Stimulated activated naive CD4-positive, alpha-beta T cell treated with Interleukin-2 at 50 U/mL for 16 hours (primary cell): Measurements from ENCODE around the gene DPP10.

Source experiments
- DNase-seq: peaks from one replicate; lab custom pipeline; 2025; lab: John Stamatoyannopoulos, UW

Gene DPP10

GRCh38 chr2:114810092-114810491 is 367.7 kb downstream of the DPP10 start:
- no peak for DNase-seq

- DNase-seq: no peak
Measured at GRCh38 chr2:114812261-114812660, 369.8 kb downstream of the DPP10 start.

- no peak for DNase-seq
Measured at GRCh38 chr2:114814355-114814754, 371.9 kb downstream of the DPP10 start.

- no peak for DNase-seq
Measured at GRCh38 chr2:114821055-114821454, 378.6 kb downstream of the DPP10 start.

- no peak for DNase-seq
Measured at GRCh38 chr2:114843963-114844362, 401.5 kb downstream of the DPP10 start.

GRCh38 chr2:114857196-114857595 is 414.8 kb downstream of the DPP10 start:
- DNase-seq: no peak

GRCh38 chr2:114859726-114860510 is 417.5 kb downstream of the DPP10 start:
- no peak for DNase-seq

- DNase-seq: no peak
Measured at GRCh38 chr2:114862243-114862642, 419.8 kb downstream of the DPP10 start.

GRCh38 chr2:114864901-114865300 is 422.5 kb downstream of the DPP10 start:
- no peak for DNase-seq

- DNase-seq: no peak
Measured at GRCh38 chr2:114880046-114880445, 437.6 kb downstream of the DPP10 start.

- DNase-seq: no peak
Measured at GRCh38 chr2:114919985-114920384, 477.5 kb downstream of the DPP10 start.

GRCh38 chr2:114922076-114922475 is 479.6 kb downstream of the DPP10 start:
- DNase-seq: no peak

- no peak for DNase-seq
Measured at GRCh38 chr2:114925296-114926255, 483.1 kb downstream of the DPP10 start.

- DNase-seq: no peak
Measured at GRCh38 chr2:114926303-114926702, 483.9 kb downstream of the DPP10 start.

GRCh38 chr2:114929225-114929624 is 486.8 kb downstream of the DPP10 start:
- DNase-seq: no peak

- DNase-seq: no peak
Measured at GRCh38 chr2:114933671-114934241, 491.3 kb downstream of the DPP10 start.

GRCh38 chr2:114935031-114935430 is 492.6 kb downstream of the DPP10 start:
- DNase-seq: no peak

GRCh38 chr2:114937366-114937930 is 495.0 kb downstream of the DPP10 start:
- DNase-seq: no peak

- no peak for DNase-seq
Measured at GRCh38 chr2:114940785-114941458, 498.5 kb downstream of the DPP10 start.

GRCh38 chr2:114949228-114949804 is 506.9 kb downstream of the DPP10 start:
- no peak for DNase-seq

GRCh38 chr2:114960389-114960788 is 517.9 kb downstream of the DPP10 start:
- DNase-seq: no peak
